Endothelial cell of umbilical vein (primary cell): Measurements from ENCODE around the gene COL7A1. TPM values are rescaled to one million over a fixed set of nuclear protein-coding genes. Genes with fewer than 3 reads are reported as not detected.

ENCODE experiments used
- BruUV-seq: library from RNA; stranded (reverse); fragments of 400-500 nt; replicated peaks from 2 replicates; lab custom pipeline; 2021; lab: Mats Ljungman, UMichigan
- CTCF ChIA-PET: fragments of 300-600, 350-600 bp; sonication (Branson Sonifier 250); formaldehyde crosslinking; loops from one replicate; lab custom pipeline; 2021; ENCODE audit warnings: antibody characterized with exemption, inconsistent platforms; lab: Charles Lee
- POLR2A ChIA-PET: fragments of 300-600, 350-600 bp; sonication (Branson Sonifier 250); formaldehyde crosslinking; loops from one replicate; lab custom pipeline; 2021; ENCODE audit warnings: antibody characterized with exemption, inconsistent platforms; lab: Charles Lee
- DNase-seq: peaks from one replicate; pipeline ENCODE4 v3.0.0-alpha.2; 2011; ENCODE audit warnings: low read depth, low spot score
- FAIRE-seq: peaks from 2 replicates; lab custom pipeline; 2011; peaks lifted over from hg19 to GRCh38; lab: Jason Lieb, UNC
- H2AFZ ChIP-seq: 2 replicates; pipeline ENCODE4 v1.6.0; 2012; ENCODE audit warnings: low read depth, low read length, control low read depth, inconsistent platforms
- H3K27ac ChIP-seq: 2 replicates; pipeline ENCODE4 v1.5.1; 2011; ENCODE audit warnings: low read depth, mild to moderate bottlenecking, control low read depth, low read length, moderate library complexity; ENCODE audit not compliant: insufficient read depth
- H3K27me3 ChIP-seq, 2 experiments: 2 replicates each; pipeline versions ENCODE4 v1.6.0 to v1.6.1; 2011; ENCODE audit warnings: low read length in 2 of 2, mixed read lengths in 1 of 2; ENCODE audit not compliant: control insufficient read depth in 2 of 2, insufficient read depth in 2 of 2
- H3K36me3 ChIP-seq, 2 experiments: 2 replicates in 1 of 2; 3 replicates in 1 of 2; pipeline ENCODE4 v1.5.1; 2011; ENCODE audit warnings: low read length in 2 of 2, mild to moderate bottlenecking in 1 of 2, moderate library complexity in 1 of 2; ENCODE audit not compliant: control insufficient read depth in 2 of 2, insufficient read depth in 2 of 2; ENCODE audit errors: extremely low read depth in 1 of 2
- H3K4me1 ChIP-seq: 3 replicates; pipeline ENCODE4 v1.5.1; 2011; ENCODE audit warnings: mild to moderate bottlenecking, low read length; ENCODE audit not compliant: control insufficient read depth, insufficient read depth; ENCODE audit errors: extremely low read depth
- H3K4me2 ChIP-seq: 2 replicates; pipeline ENCODE4 v1.6.1; 2011; ENCODE audit warnings: low read length, control low read depth, mixed read lengths; ENCODE audit not compliant: insufficient read depth
- H3K4me3 ChIP-seq, 3 experiments: fragments of 200-600 bp in 1 of 3; sonication (generic), shearing (Covaris generic) in 1 of 3; replicated peaks in 1 of 3; 2 replicates each; pipeline ENCODE4 v1.5.1; 2011 to 2016; ENCODE audit warnings: control low read depth in 3 of 3, low read length in 3 of 3, mild to moderate bottlenecking in 2 of 3, inconsistent platforms in 1 of 3, low read depth in 1 of 3, moderate library complexity in 1 of 3; ENCODE audit not compliant: insufficient read depth in 1 of 3
- H3K79me2 ChIP-seq: 2 replicates; pipeline ENCODE4 v1.6.0; 2012; ENCODE audit warnings: low read length, inconsistent platforms; ENCODE audit not compliant: control insufficient read depth, insufficient read depth
- H3K9ac ChIP-seq: replicated peaks from 2 replicates; pipeline ENCODE3; 2011; ENCODE audit warnings: low read length, control low read depth; ENCODE audit not compliant: insufficient read depth; ENCODE audit errors: extremely low read depth
- H3K9me1 ChIP-seq: replicated peaks from 3 replicates; pipeline ENCODE4 v1.6.0; 2011; ENCODE audit warnings: mild to moderate bottlenecking, low read length; ENCODE audit not compliant: control insufficient read depth, insufficient read depth; ENCODE audit errors: extremely low read depth
- H3K9me3 ChIP-seq: replicated peaks from 2 replicates; pipeline ENCODE4 v1.5.1; 2012; ENCODE audit warnings: low read length, inconsistent platforms; ENCODE audit not compliant: control insufficient read depth, insufficient read depth
- H4K20me1 ChIP-seq: replicated peaks from 2 replicates; pipeline ENCODE3; 2011; ENCODE audit warnings: mild to moderate bottlenecking, low read length; ENCODE audit not compliant: control insufficient read depth, insufficient read depth; ENCODE audit errors: extremely low read depth
- CTCF ChIP-seq, 2 donors: IDR thresholded peaks; 1 replicate in 1 of 2; 2 replicates in 1 of 2; pipeline ENCODE4 v1.5.1; 2011; ENCODE audit warnings: low read length in 2 of 2, mild to moderate bottlenecking in 2 of 2, moderate library complexity in 2 of 2, control low read depth in 1 of 2, inconsistent platforms in 1 of 2, low read depth in 1 of 2; ENCODE audit not compliant: insufficient read depth in 1 of 2; ENCODE audit errors: extremely low read depth in 1 of 2
- EZH2 ChIP-seq: IDR thresholded peaks from 2 replicates; pipeline ENCODE4 v1.6.1; 2012; ENCODE audit warnings: borderline replicate concordance, low read depth, mild to moderate bottlenecking, moderate library complexity, low read length, inconsistent platforms; ENCODE audit not compliant: severe bottlenecking
- FOS ChIP-seq: IDR thresholded peaks from 2 replicates; pipeline ENCODE4 v1.6.1; 2011; ENCODE audit warnings: mild to moderate bottlenecking, low read length, moderate library complexity, borderline replicate concordance; ENCODE audit not compliant: insufficient read depth
- MYC ChIP-seq: IDR thresholded peaks from one replicate; pipeline ENCODE4 v1.6.1; 2011; ENCODE audit warnings: mild to moderate bottlenecking, low read depth, low read length
- dilution Hi-C: fragments of 300-500 bp; cut with MboI; formaldehyde crosslinking; loops from one replicate; pipeline ENCODE4 v1.15.0; 2019; ENCODE audit warnings: low sequenced_read_pairs; ENCODE audit not compliant: extremely low pct_ligation_motif_present
- intact Hi-C: fragments of 100-400 bp; cut with micrococcal nuclease; formaldehyde crosslinking; loops from one replicate; pipeline ENCODE4 v1.10.0; 2022
- polyA plus RNA-seq, 4 experiments: library from polyadenylated mRNA; depleted of rRNA in 3 of 4; stranded (reverse) in 3 of 4; unstranded in 1 of 4; fragments of >200 nt; gene quantifications; 2 replicates each; pipeline versions ENCODE4 v1.2.1 to v1.2.3, GENCODE V29; 2011 to 2012; ENCODE audit warnings: missing spikeins in 1 of 4
- total RNA-seq: library from RNA; stranded (reverse); gene quantifications from 2 replicates; pipeline ENCODE4 v1.2.3, GENCODE V29; 2021

COL7A1 gene
- total and polyA plus RNA-seq, 2 donors (not counting 3 experiments of a cell fraction or from before 2014, with no cell fraction given), result 0.55 to 1.9 TPM

GRCh38 chr3:48600711-48601621 lies 5.8 kb upstream of the COL7A1 start:
- Histone ChIP-seq H2AFZ (no peak overlapping the region), H3K4me2 (no peak overlapping the region), H3K9me3 (no peaks in the 10 kb centered on the region), H4K20me1 (no peaks in the 10 kb centered on the region), H3K27ac (no peak overlapping the region), H3K36me3 (peaks cover 15 to 64% of the 10 kb centered on the region in 2 experiments), H3K4me3 (no peak overlapping the region), H3K27me3 (no peaks in the 10 kb centered on the region), H3K79me2 (no peaks in the 10 kb centered on the region), H3K4me1 (no peaks in the 10 kb centered on the region), H3K9ac (no peak overlapping the region), H3K9me1 (no peaks in the 10 kb centered on the region)
- intact Hi-C loops, result no loop called here
- FAIRE-seq (no peak), DNase-seq (no peak)
- dilution Hi-C loops, result no loop called here
- ChIA-PET POLR2A (no interaction called here), CTCF (interaction anchor here (0.7 to 0.8 kb wide), 2 partner anchors 8 to 35 kb away, joined by 3 read pairs; partner anchors contain the start of gene SLC26A6)
- BruUV-seq, result TSS peak; percentile 23
- TF ChIP-seq FOS (no peak), MYC (no peak), CTCF (IDR thresholded peaks at IDR 0.05; ENCODE audit: extremely low read depth in 1 of 2, insufficient read depth in 1 of 2, low read depth in 1 of 2, low read length in 2 of 2) (no peak), EZH2 (no peak)
